ENCODE measurements around the gene IL21.
A peak's percentile ranks its signal among the peaks of the same experiment; 100 is the strongest.
"Not testable (repeated sequence)": the region's sequence is repeated elsewhere in the genome, so short reads cannot be mapped to it uniquely, and the experiment has no call there.

The IL21 gene

GRCh38 chr4:122621016-122621507, at the start of gene IL21:
IL21 (minus strand) TSS chr4:122621066; CDS start chr4:122621011, 55 bp downstream.
- no peak for DNase-seq

- DNase-seq = no peak
Measured at GRCh38 chr4:122669911-122670738, 49.3 kb upstream of the IL21 start.

DNA sequence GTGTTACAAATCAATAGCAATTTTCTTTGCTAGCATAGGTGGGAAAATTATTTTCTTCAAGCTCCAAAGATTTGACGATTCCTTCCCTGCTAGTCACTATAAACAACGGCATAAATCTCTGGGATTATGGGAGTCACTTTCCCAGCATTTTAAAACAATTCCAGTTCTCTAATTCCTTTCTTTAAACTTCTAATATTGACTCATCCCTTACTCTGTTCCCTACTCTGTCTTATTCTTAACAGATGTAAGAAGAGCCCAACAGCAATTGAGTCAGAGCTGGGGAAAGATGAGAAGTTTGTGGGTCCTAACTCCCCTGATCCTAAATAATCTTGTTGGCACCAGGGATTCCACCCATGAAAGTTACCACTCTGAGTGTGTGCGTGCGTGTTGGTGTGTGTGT, 47.4 kb upstream of the IL21 start:
- no peak for DNase-seq

DNA sequence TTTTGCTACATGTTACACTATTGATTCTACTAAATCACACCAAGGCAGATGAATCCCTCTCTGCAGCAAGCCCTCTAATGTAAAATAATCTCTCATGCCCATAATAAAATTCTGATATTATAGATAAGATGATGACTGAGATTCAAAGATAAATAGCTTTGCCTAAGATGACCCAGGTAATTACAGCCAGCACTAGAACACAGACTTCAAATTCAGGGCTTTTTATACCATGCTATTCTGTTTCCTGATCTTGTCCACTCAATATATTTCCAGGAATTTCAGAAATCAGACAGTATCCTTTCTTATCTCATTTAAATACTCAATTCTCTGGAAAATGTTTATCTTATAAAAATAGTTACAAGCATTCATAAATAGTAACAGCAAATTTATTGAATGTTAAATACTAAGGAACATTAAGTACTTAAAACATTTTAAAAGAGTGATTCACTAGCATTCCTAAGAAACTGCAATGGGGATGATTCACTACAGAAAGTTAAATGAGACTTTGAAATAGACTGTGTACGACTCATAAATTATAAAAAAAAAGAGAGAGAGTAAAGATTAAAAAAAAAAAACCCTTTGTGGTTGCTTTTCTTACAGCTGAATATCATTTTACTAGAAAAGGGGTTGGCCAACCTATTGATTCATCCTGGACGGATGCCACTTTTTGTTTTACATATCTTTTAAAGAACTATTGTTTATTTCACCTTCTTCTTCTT, 45.8 kb upstream of the IL21 start:
- DNase-seq = no peak

DNA sequence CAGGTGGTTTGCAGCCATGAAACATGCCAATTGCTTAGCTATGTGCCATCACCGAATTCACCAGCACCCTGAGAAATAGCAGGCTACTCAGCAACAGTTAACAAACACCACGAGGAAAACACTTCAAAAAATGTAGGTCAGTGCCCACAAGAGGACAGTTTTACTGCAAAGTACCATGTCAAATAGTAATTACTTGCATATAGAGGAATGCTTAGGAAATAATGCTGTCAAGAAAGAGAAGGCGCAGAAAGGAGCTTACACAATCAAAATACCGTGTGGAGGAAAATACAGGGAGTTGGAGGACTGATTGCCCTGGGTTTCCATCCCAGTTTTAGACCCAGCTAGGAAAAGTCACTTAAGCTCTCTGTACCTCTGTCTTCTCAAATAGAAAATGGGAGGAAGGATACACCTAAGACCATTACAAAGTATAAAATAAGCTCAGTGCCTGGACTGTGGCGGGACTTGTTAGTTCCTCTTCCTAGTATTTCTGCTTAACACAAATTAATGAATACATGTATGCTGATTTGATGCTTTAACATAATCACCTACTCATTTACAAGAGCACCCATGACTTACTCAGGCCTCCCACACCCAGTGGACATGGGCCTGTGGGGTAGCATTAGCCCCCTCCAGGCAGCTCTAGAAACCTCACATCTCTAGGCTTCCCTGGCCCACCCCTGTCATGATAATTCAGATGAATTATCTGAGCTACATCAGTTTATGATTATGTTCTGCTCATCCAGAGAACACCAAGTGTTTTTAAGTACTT, 44.5 kb upstream of the IL21 start:
- DNase-seq = no peak

GRCh38 chr4:122663814-122664610, 43.1 kb upstream of the IL21 start:
- DNase-seq = no peak

DNA sequence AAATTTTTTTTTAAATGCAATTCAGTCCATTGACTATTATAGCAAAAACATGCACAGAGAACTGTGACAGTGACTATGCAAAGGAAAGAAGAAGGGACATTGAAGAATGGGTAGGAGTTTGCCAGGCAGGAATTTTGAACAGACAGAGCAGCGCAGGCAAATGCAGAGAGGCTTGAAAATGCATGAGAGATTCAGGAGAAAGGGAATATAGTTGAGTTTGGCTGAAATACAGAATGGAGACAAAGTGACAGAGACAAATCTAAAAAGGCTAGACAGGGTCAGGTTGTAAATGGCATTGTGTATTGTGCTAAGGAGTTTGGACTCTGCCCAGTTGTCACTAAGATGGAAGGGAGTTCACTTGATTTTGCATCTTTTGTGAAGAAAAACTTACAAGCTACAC, 42.4 kb upstream of the IL21 start:
- no peak for DNase-seq

DNA sequence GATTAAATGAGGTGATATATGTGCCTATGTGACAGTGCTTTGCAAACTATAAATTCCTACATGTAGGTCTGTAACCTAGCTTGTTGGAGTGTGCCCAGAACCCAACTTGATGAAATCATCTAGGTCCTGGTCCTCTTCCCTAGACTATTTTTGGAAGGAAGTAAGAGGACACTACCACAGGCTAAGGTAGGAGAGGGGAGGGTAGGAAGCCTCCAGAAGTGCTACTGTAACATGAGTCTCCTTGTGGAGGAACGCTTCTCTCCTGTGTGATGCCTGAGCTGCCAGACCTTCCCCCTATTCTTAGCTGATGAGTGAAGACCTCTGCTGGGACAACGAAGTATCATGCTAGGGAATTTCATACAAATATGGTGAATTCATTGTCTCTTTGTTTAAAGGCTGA, 41.8 kb upstream of the IL21 start:
- no peak for DNase-seq

GRCh38 chr4:122661176-122662160, 40.6 kb upstream of the IL21 start:
- DNase-seq = no peak

- no peak for DNase-seq
Measured at GRCh38 chr4:122658818-122659295, 38.0 kb upstream of the IL21 start.

- no peak for DNase-seq
Measured at GRCh38 chr4:122658377-122658776, 37.5 kb upstream of the IL21 start.

DNA sequence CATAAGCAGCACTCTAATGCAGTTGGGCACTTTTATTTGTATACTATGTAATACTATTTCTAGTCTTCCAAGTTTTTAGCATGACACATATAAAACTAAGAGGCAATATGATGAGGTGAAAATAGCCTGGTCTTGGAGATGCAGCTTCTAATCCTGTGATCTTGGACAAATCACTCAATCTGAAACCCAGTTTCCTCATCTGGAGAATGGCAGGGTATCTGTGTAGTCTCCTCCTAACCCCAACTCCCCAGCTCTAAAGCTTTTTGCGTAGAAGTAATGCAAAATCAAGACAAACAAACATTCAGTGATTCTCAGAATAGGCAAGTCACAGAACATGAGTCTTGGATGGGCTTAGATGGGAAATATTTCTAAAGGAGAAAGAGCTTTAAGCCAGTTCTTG, 36.7 kb upstream of the IL21 start:
- DNase-seq = no peak

DNA sequence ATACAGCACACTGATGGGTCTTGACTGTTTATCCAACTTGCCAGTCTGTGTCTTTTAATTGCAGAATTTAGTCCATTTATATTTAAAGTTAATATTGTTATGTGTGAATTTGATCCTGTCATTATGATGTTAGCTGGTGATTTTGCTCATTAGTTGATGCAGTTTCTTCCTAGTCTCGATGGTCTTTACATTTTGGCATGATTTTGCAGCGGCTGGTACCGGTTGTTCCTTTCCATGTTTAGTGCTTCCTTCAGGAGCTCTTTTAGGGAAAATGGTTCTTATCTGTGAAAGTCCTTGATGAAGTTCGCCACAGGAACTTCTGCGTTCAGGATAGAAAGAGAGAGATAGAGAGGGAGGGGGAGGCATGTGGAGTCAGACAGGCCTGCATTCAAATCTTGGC, 35.7 kb upstream of the IL21 start:
- DNase-seq = not testable (repeated sequence)

DNA sequence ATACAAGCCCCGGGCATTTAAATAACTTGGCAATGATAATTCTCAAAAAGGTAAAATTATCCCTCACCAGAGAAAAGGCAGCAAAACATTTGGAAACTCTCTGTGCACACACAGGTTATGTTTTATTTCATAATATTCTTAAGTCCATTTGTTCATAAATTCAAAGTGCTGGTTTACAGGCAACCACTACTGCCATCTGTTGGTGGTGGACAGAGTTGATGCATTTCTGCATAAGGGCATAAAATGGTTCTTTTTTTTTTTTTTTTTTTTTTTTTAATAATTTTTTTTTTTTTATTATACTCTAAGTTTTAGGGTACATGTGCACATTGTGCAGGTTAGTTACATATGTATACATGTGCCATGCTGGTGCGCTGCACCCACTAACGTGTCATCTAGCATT, 31.5 kb upstream of the IL21 start:
- peak; percentile 30 for DNase-seq

GRCh38 chr4:122650148-122650547, 29.3 kb upstream of the IL21 start:
- DNase-seq = no peak

GRCh38 chr4:122647656-122648055, 26.8 kb upstream of the IL21 start:
- no peak for DNase-seq

DNA sequence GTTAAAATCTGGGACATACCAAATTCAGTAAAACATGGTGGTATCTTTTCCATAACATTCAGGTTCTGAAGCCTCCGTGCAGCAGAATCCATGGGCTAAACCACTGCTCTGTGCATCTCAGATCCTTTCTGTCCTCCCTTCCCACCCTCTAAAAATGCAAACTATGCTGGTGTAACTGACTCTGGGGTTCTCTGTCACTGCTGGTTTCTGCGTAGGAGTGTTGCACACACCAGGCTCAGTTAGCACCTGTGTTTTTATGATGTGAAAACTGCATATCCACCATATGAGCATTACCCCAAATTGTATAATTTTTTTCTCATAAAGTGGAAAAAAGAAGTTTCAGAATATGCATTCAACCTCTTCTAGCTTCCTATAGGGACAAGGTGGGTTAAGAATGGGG, 22.4 kb upstream of the IL21 start:
- DNase-seq = no peak

- DNase-seq = no peak
Measured at GRCh38 chr4:122639181-122639580, 18.3 kb upstream of the IL21 start.

- DNase-seq = no peak
Measured at GRCh38 chr4:122636697-122637096, 15.8 kb upstream of the IL21 start.

- DNase-seq = no peak
Measured at GRCh38 chr4:122635205-122635604, 14.3 kb upstream of the IL21 start.

GRCh38 chr4:122633211-122633610, 12.3 kb upstream of the IL21 start:
- DNase-seq = no peak

Data from right hindlimb (tissue), 1 donor.